Lung (tissue), 12 donors: ENCODE data around the gene WDPCP. TPM values are rescaled to one million over a fixed set of nuclear protein-coding genes. Genes with fewer than 3 reads are reported as not detected.

Experiments used
- ATAC-seq: fragments of 200-7000 bp; cut with Tn5 transposase; one replicate; pipeline ENCODE4 v1.9.1; 2020; ENCODE audit warnings: moderate number of reproducible peaks; ENCODE audit not compliant: insufficient read depth, low FRiP score
- DNase-seq, 3 donors: peaks; one replicate each; pipeline ENCODE4 v3.0.0-alpha.2; 2013 to 2017
- H3K27ac ChIP-seq, 2 donors: one replicate each; pipeline ENCODE4 v1.5.1; 2013; ENCODE audit warnings: mild to moderate bottlenecking in 2 of 2, moderate library complexity in 2 of 2, control low read depth in 1 of 2, inconsistent platforms in 1 of 2, low read depth in 1 of 2, low read length in 1 of 2
- H3K27me3 ChIP-seq, 3 donors: one replicate each; pipeline ENCODE4 v1.5.1; 2013; ENCODE audit warnings: low read length in 2 of 3; ENCODE audit not compliant: control insufficient read depth in 3 of 3, insufficient read depth in 3 of 3
- H3K36me3 ChIP-seq, 4 donors: one replicate each; pipeline ENCODE4 v1.5.1; 2013; ENCODE audit warnings: low read length in 4 of 4, mild to moderate bottlenecking in 1 of 4, moderate library complexity in 1 of 4; ENCODE audit not compliant: control insufficient read depth in 4 of 4, insufficient read depth in 4 of 4
- H3K4me1 ChIP-seq, 5 donors: one replicate each; pipeline ENCODE4 v1.5.1; 2013; ENCODE audit warnings: low read length in 5 of 5, mild to moderate bottlenecking in 2 of 5, moderate library complexity in 1 of 5; ENCODE audit not compliant: control insufficient read depth in 5 of 5, insufficient read depth in 5 of 5
- H3K4me3 ChIP-seq: one replicate; pipeline ENCODE4 v1.5.1; 2013; ENCODE audit warnings: mild to moderate bottlenecking, control low read depth, moderate library complexity
- H3K9ac ChIP-seq, 2 donors: one replicate each; pipeline ENCODE4 v1.5.1; 2013; ENCODE audit warnings: low read length in 2 of 2, control low read depth in 1 of 2; ENCODE audit not compliant: insufficient read depth in 1 of 2
- H3K9me3 ChIP-seq, 4 donors: one replicate each; pipeline ENCODE4 v1.5.1; 2013; ENCODE audit warnings: low read length in 3 of 4, mild to moderate bottlenecking in 1 of 4, moderate library complexity in 1 of 4; ENCODE audit not compliant: control insufficient read depth in 4 of 4, insufficient read depth in 3 of 4
- WGBS, 2 donors: extraction: QIAGEN DNeasy Blood & Tissue Kit; methylation state at CpG; one replicate each; pipeline ENCODE4 v1.1.7; 2013; 5-methylcytosine and 5-hydroxymethylcytosine counted together
- polyA plus RNA-seq, 2 donors: library from polyadenylated mRNA; stranded (reverse); fragments of 200-250 nt; gene quantifications; one replicate each; pipeline ENCODE4 v1.2.1, GENCODE V29; 2013
- total RNA-seq, 2 donors: library from RNA; depleted of rRNA in 1 of 2; stranded (reverse); fragments of >200 nt in 1 of 2; gene quantifications; one replicate each; pipeline ENCODE4 v1.2.1, GENCODE V29; 2014 to 2021
- TF ChIP-seq, protein P1 (sequence below): IDR thresholded peaks from 2 replicates; pipeline ENCODE4 v1.5.1; 2012; ENCODE audit warnings: mild to moderate bottlenecking; ENCODE audit errors: control extremely low read depth, extremely low read depth
- donor health status: control.
- donor health status: control.
- donor health status: Bipolar disorder and iron deficiency.
- donor health status: healthy.
- donor health status: DM: yes; HTN: yes; CAD: no.

Gene WDPCP
- total and polyA plus RNA-seq, 4 donors: 2.3 to 40.7 (median 8.6) TPM

DNA sequence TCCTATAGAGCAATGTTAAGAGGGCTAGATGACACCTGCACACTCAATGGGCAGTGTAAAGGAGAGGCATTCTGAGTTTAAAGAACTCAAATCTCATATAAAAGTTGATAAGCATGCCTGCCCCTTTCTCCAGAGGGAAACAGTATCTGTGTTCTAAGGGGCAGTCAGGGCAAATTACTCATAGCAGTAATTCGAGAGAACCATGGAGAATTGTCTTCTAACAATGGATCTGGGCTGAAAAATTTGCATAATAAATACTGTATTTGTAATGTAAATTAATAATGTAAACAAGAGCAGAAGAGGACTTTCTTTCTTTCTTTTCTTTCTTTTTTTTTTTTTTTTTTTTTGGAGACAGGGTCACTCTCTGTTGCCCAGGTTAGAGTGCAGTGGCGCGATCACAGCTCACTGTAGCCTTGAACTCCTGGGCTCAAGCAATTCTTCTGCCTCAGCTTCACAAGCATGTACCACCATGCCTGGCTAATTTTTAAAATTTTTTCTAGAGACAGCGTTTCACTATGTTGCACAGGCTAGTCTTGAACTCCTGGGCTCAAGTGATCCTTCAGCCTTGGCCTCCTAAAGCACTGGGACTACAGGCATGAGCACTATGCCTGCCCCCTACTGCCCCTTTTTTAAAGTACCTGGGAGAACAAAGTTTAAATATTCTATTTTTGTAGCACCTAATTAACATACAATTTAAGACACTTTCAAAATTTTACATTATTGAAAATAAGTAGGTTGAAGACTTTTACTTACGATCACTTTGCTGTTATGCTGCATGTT lies 467.0 kb downstream of the WDPCP start:
- Histone ChIP-seq H3K4me1 (no peaks in the 10 kb centered on the region), H3K36me3 (peaks cover 0 to 4% (median 1%) of the 10 kb centered on the region in 4 donors), H3K9ac (no peak overlapping the region), H3K4me3 (no peak overlapping the region), H3K9me3 (peaks cover 0 to 3% (median 0%) of the 10 kb centered on the region in 4 donors), H3K27ac (no peak overlapping the region), H3K27me3 (no peaks in the 10 kb centered on the region)
- DNase-seq: no peak
- 94 to 98% methylated on average over 5 of the region's 5 CpGs for WGBS, 2 donors
- no peak for ATAC-seq
- TF ChIP-seq, protein P1, sequence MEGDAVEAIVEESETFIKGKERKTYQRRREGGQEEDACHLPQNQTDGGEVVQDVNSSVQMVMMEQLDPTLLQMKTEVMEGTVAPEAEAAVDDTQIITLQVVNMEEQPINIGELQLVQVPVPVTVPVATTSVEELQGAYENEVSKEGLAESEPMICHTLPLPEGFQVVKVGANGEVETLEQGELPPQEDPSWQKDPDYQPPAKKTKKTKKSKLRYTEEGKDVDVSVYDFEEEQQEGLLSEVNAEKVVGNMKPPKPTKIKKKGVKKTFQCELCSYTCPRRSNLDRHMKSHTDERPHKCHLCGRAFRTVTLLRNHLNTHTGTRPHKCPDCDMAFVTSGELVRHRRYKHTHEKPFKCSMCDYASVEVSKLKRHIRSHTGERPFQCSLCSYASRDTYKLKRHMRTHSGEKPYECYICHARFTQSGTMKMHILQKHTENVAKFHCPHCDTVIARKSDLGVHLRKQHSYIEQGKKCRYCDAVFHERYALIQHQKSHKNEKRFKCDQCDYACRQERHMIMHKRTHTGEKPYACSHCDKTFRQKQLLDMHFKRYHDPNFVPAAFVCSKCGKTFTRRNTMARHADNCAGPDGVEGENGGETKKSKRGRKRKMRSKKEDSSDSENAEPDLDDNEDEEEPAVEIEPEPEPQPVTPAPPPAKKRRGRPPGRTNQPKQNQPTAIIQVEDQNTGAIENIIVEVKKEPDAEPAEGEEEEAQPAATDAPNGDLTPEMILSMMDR: no peak

DNA sequence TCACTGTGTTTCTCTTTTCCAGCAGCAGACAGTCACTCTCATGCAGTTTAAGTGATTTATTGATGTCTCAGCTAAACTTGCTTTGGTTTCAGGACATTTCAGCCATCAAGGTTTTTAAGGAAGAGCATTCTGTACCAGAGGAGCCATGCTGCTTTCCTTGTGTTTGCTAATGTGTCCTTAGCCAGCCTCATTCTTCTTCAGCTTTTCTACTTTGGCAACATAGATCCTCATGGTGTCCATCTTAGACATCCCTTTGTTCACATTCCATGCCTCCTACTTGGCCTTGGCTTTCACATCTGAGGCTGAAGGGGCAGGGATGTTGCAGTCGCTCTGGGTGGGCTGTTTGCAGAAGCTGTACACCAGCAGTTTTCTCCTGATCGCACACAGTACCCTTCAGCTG lies 469.5 kb downstream of the WDPCP start:
- ATAC-seq (no peak), DNase-seq (no peak)
- Histone ChIP-seq H3K36me3 (peaks cover 0 to 4% (median 1%) of the 10 kb centered on the region in 4 donors), H3K4me3 (no peak overlapping the region), H3K9ac (no peak overlapping the region), H3K27me3 (no peaks in the 10 kb centered on the region), H3K4me1 (no peaks in the 10 kb centered on the region), H3K9me3 (peaks cover 0 to 3% (median 0%) of the 10 kb centered on the region in 4 donors), H3K27ac (no peak overlapping the region)
- 98 to 100% methylated on average over 2 of the region's 2 CpGs for WGBS, 2 donors
- TF ChIP-seq, protein P1: no peak

DNA sequence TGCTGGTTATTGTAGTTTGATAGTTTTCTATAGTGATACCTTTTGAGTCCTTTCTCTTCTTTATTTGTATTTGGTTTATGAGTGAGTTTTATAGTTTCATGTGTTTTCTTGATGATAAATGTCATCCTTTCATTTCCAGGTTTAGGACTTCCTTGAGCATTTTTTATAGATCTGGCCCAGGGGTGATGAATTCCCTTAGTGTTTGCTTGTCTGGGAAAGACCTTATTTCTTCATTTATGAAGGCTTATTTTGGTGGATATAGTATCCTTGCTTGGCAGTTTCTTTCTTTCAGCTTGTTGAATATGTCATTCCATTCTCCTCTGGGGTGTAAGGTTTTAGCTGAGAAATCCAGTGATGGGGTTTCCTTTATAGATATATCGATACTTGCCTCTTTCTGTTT lies 483.8 kb downstream of the WDPCP start:
- DNase-seq: no peak
- WGBS, 2 donors: 98 to 100% methylated on average over 1 of the region's 1 CpG
- H3K9me3 ChIP-seq: peaks cover 2 to 16% (median 8%) of the 10 kb centered on the region in 4 donors
- H3K4me1 ChIP-seq: no peaks in the 10 kb centered on the region
- H3K4me3 ChIP-seq: no peak overlapping the region
- H3K9ac ChIP-seq: no peak overlapping the region
- H3K27me3 ChIP-seq: no peaks in the 10 kb centered on the region
- H3K27ac ChIP-seq: no peak overlapping the region
- H3K36me3 ChIP-seq: no peaks in the 10 kb centered on the region
- TF ChIP-seq, protein P1: no peak
- ATAC-seq: no peak
